ENCODE results near the gene RCAN2.

RCAN2 gene

GRCh38 chr6:46302816-46303215 lies 188.4 kb downstream of the RCAN2 start:
- DNase-seq (ENCODE audit: low read depth): no peak
- H3K4me1 ChIP-seq (ENCODE audit: control insufficient read depth, insufficient read depth, low read length): peaks cover 9% of the 10 kb centered on the region
- H3K36me3 ChIP-seq (ENCODE audit: control insufficient read depth, insufficient read depth, low read length, severe bottlenecking): no peaks in the 10 kb centered on the region
- H3K27me3 ChIP-seq (replicated peaks; ENCODE audit: control insufficient read depth, insufficient read depth, low read length): no peaks in the 10 kb centered on the region
- H3K9me3 ChIP-seq (ENCODE audit: control insufficient read depth, low read length): peaks cover 4% of the 10 kb centered on the region
- H3K4me3 ChIP-seq (ENCODE audit: low read length): no peak overlapping the region
- no peak overlapping the region for H3K9ac ChIP-seq (ENCODE audit: low read length)

DNA sequence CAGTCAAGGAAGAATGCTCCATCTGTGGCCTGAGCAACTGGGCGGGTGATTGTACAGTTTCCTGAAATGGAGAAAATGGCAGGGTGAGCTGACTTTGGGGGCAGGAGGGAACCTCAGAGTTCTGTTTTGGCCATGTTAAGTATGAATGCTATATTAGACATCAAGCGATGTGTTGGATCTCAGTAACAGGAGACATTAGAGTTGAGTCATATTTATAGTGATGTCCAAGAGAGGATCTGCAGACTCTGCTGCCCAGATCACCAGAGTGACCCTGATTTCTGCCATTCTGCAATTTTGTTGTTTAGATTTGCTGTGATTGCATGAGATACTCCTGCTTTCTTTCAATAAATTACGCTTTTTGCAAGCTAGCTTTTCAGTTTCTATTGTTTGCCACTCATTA lies 189.1 kb downstream of the RCAN2 start:
- H3K27me3 ChIP-seq (replicated peaks; ENCODE audit: control insufficient read depth, insufficient read depth, low read length): no peaks in the 10 kb centered on the region
- DNase-seq (ENCODE audit: low read depth): no peak
- no peak overlapping the region for H3K4me3 ChIP-seq (ENCODE audit: low read length)

DNA sequence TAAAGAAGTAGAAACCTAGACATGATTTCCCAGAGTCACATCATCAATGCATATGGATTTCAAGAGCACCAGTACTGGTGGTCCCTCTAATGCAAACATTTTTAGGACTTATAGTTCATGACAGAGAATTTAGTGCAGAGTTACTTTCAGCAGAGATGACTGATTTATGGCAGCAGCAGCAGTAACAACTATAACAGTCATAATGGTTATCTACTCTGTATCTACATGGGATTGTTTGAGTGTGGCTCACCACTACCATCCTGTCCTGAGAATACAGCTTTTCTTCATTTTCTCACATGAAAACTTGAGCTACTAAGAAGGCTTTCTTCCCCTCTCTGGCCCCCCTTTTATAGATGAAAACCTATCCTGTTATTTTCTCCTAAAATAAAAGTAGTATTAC lies 192.0 kb downstream of the RCAN2 start:
- Histone ChIP-seq H3K9me3 (ENCODE audit: control insufficient read depth, low read length) (peaks cover 4% of the 10 kb centered on the region), H3K36me3 (ENCODE audit: control insufficient read depth, insufficient read depth, low read length, severe bottlenecking) (no peaks in the 10 kb centered on the region), H3K27me3 (replicated peaks; ENCODE audit: control insufficient read depth, insufficient read depth, low read length) (no peaks in the 10 kb centered on the region), H3K4me3 (ENCODE audit: low read length) (no peak overlapping the region), H3K4me1 (ENCODE audit: control insufficient read depth, insufficient read depth, low read length) (peaks cover 23% of the 10 kb centered on the region), H3K9ac (ENCODE audit: low read length) (no peak overlapping the region)
- DNase-seq (ENCODE audit: low read depth): no peak

More for the DNA sequence above, 189.1 kb downstream of the RCAN2 start:
- Histone ChIP-seq H3K36me3 (ENCODE audit: control insufficient read depth, insufficient read depth, low read length, severe bottlenecking) (no peaks in the 10 kb centered on the region), H3K4me1 (ENCODE audit: control insufficient read depth, insufficient read depth, low read length) (peaks cover 9% of the 10 kb centered on the region), H3K9me3 (ENCODE audit: control insufficient read depth, low read length) (peaks cover 4% of the 10 kb centered on the region), H3K9ac (ENCODE audit: low read length) (no peak overlapping the region)

- Histone ChIP-seq H3K4me3 (ENCODE audit: low read length) (no peak overlapping the region), H3K9me3 (ENCODE audit: control insufficient read depth, low read length) (no peaks in the 10 kb centered on the region), H3K9ac (ENCODE audit: low read length) (no peak overlapping the region), H3K36me3 (ENCODE audit: control insufficient read depth, insufficient read depth, low read length, severe bottlenecking) (no peaks in the 10 kb centered on the region), H3K4me1 (ENCODE audit: control insufficient read depth, insufficient read depth, low read length) (peaks cover 25% of the 10 kb centered on the region), H3K27me3 (replicated peaks; ENCODE audit: control insufficient read depth, insufficient read depth, low read length) (no peaks in the 10 kb centered on the region)
- DNase-seq (ENCODE audit: low read depth): peak; percentile 44
Observed at GRCh38 chr6:46296586-46296985, 194.7 kb downstream of the RCAN2 start.

- Histone ChIP-seq H3K9me3 (ENCODE audit: control insufficient read depth, low read length) (no peaks in the 10 kb centered on the region), H3K36me3 (ENCODE audit: control insufficient read depth, insufficient read depth, low read length, severe bottlenecking) (no peaks in the 10 kb centered on the region), H3K4me1 (ENCODE audit: control insufficient read depth, insufficient read depth, low read length) (peaks cover 25% of the 10 kb centered on the region), H3K4me3 (ENCODE audit: low read length) (no peak overlapping the region), H3K27me3 (replicated peaks; ENCODE audit: control insufficient read depth, insufficient read depth, low read length) (no peaks in the 10 kb centered on the region), H3K9ac (ENCODE audit: low read length) (no peak overlapping the region)
- DNase-seq (ENCODE audit: low read depth): peak; percentile 7
Observed at GRCh38 chr6:46293641-46294316, 197.5 kb downstream of the RCAN2 start.

GRCh38 chr6:46291880-46292279 lies 199.4 kb downstream of the RCAN2 start:
- Histone ChIP-seq H3K9me3 (ENCODE audit: control insufficient read depth, low read length) (no peaks in the 10 kb centered on the region), H3K4me1 (ENCODE audit: control insufficient read depth, insufficient read depth, low read length) (peaks cover 13% of the 10 kb centered on the region), H3K9ac (ENCODE audit: low read length) (no peak overlapping the region), H3K36me3 (ENCODE audit: control insufficient read depth, insufficient read depth, low read length, severe bottlenecking) (no peaks in the 10 kb centered on the region), H3K4me3 (ENCODE audit: low read length) (no peak overlapping the region), H3K27me3 (replicated peaks; ENCODE audit: control insufficient read depth, insufficient read depth, low read length) (no peaks in the 10 kb centered on the region)
- DNase-seq (ENCODE audit: low read depth): no peak

DNA sequence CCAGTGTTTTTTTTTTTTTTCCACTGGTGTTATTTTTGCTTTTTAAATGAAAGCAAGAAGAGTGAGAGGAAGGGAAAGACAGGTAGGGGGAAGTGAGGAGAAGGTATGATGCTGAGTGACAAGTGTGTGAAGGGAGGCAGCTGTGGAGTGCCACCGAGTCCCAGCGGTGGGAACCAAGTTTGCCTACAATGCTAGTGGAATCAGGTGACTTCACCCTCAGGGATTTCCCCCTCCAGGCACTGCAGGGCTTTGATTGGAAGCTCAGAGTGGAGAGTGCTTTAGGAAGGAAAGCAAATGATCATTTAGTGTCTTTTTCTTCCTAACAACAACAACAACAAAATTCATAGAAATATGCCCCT lies 200.0 kb downstream of the RCAN2 start:
- H3K27me3 ChIP-seq (replicated peaks; ENCODE audit: control insufficient read depth, insufficient read depth, low read length): no peaks in the 10 kb centered on the region
- DNase-seq (ENCODE audit: low read depth): no peak
- no peaks in the 10 kb centered on the region for H3K9me3 ChIP-seq (ENCODE audit: control insufficient read depth, low read length)
- peaks cover 7% of the 10 kb centered on the region for H3K4me1 ChIP-seq (ENCODE audit: control insufficient read depth, insufficient read depth, low read length)
- H3K9ac ChIP-seq (ENCODE audit: low read length): no peak overlapping the region
- no peaks in the 10 kb centered on the region for H3K36me3 ChIP-seq (ENCODE audit: control insufficient read depth, insufficient read depth, low read length, severe bottlenecking)
- no peak overlapping the region for H3K4me3 ChIP-seq (ENCODE audit: low read length)

GRCh38 chr6:46290421-46291274 lies 200.6 kb downstream of the RCAN2 start:
- Histone ChIP-seq H3K9me3 (ENCODE audit: control insufficient read depth, low read length) (no peaks in the 10 kb centered on the region), H3K27me3 (replicated peaks; ENCODE audit: control insufficient read depth, insufficient read depth, low read length) (no peaks in the 10 kb centered on the region), H3K9ac (ENCODE audit: low read length) (no peak overlapping the region), H3K4me1 (ENCODE audit: control insufficient read depth, insufficient read depth, low read length) (peaks cover 2% of the 10 kb centered on the region), H3K36me3 (ENCODE audit: control insufficient read depth, insufficient read depth, low read length, severe bottlenecking) (no peaks in the 10 kb centered on the region), H3K4me3 (ENCODE audit: low read length) (no peak overlapping the region)
- no peak for DNase-seq (ENCODE audit: low read depth)

DNA sequence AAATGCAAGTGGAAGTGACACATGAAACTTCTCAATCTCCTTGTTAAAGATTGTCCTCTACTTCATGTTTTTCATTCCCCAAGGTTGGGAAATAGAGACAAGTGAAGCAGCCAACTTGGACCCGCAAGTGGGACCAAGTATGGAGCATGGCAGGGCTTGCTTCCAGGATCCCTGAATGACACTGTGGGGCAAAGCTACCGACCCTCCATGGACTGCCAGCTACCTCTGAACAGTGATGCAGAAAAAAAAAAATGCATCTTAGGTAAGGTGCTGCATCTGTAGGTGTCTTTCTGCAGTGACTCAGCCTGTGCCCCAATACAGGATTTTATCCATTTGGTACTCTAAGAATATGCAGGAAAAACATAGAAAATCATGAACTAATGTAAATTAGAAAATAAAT lies 201.4 kb downstream of the RCAN2 start:
- Histone ChIP-seq H3K27me3 (replicated peaks; ENCODE audit: control insufficient read depth, insufficient read depth, low read length) (no peaks in the 10 kb centered on the region), H3K9me3 (ENCODE audit: control insufficient read depth, low read length) (no peaks in the 10 kb centered on the region), H3K36me3 (ENCODE audit: control insufficient read depth, insufficient read depth, low read length, severe bottlenecking) (no peaks in the 10 kb centered on the region), H3K4me3 (ENCODE audit: low read length) (no peak overlapping the region), H3K9ac (ENCODE audit: low read length) (no peak overlapping the region), H3K4me1 (ENCODE audit: control insufficient read depth, insufficient read depth, low read length) (peaks cover 2% of the 10 kb centered on the region)
- DNase-seq (ENCODE audit: low read depth): no peak

- no peaks in the 10 kb centered on the region for H3K36me3 ChIP-seq (ENCODE audit: control insufficient read depth, insufficient read depth, low read length, severe bottlenecking)
- H3K9ac ChIP-seq (ENCODE audit: low read length): no peak overlapping the region
- peaks cover 2% of the 10 kb centered on the region for H3K4me1 ChIP-seq (ENCODE audit: control insufficient read depth, insufficient read depth, low read length)
- no peaks in the 10 kb centered on the region for H3K9me3 ChIP-seq (ENCODE audit: control insufficient read depth, low read length)
- H3K27me3 ChIP-seq (replicated peaks; ENCODE audit: control insufficient read depth, insufficient read depth, low read length): no peaks in the 10 kb centered on the region
- DNase-seq (ENCODE audit: low read depth): no peak
- no peak overlapping the region for H3K4me3 ChIP-seq (ENCODE audit: low read length)
Observed at GRCh38 chr6:46288835-46289234, 202.4 kb downstream of the RCAN2 start.

GRCh38 chr6:46287681-46288080 lies 203.6 kb downstream of the RCAN2 start:
- no peak overlapping the region for H3K4me3 ChIP-seq (ENCODE audit: low read length)
- DNase-seq (ENCODE audit: low read depth): no peak
- H3K9me3 ChIP-seq (ENCODE audit: control insufficient read depth, low read length): no peaks in the 10 kb centered on the region
- H3K27me3 ChIP-seq (replicated peaks; ENCODE audit: control insufficient read depth, insufficient read depth, low read length): no peaks in the 10 kb centered on the region
- H3K36me3 ChIP-seq (ENCODE audit: control insufficient read depth, insufficient read depth, low read length, severe bottlenecking): no peaks in the 10 kb centered on the region
- H3K4me1 ChIP-seq (ENCODE audit: control insufficient read depth, insufficient read depth, low read length): no peaks in the 10 kb centered on the region
- no peak overlapping the region for H3K9ac ChIP-seq (ENCODE audit: low read length)

Data from adipocyte (in vitro differentiated cells).